ENCODE data around the gene LIMS2.

LIMS2 gene

GRCh38 chr2:127633556-127634065 lies 41.7 kb downstream of the LIMS2 start:
- DNase-seq (ENCODE audit: low spot score), result no peak

- no peak for DNase-seq (ENCODE audit: low spot score)
Observed at GRCh38 chr2:127632592-127633489, 42.5 kb downstream of the LIMS2 start.

- DNase-seq (ENCODE audit: low spot score), result no peak
Observed at GRCh38 chr2:127631997-127632581, 43.2 kb downstream of the LIMS2 start.

- DNase-seq (ENCODE audit: low spot score), result no peak
Observed at GRCh38 chr2:127631541-127631996, 43.8 kb downstream of the LIMS2 start.

- no peak for DNase-seq (ENCODE audit: low spot score)
Observed at GRCh38 chr2:127630864-127631540, 44.3 kb downstream of the LIMS2 start.

GRCh38 chr2:127630096-127630863 lies 45.0 kb downstream of the LIMS2 start:
- no peak for DNase-seq (ENCODE audit: low spot score)

GRCh38 chr2:127629637-127630036 lies 45.7 kb downstream of the LIMS2 start:
- no peak for DNase-seq (ENCODE audit: low spot score)

- no peak for DNase-seq (ENCODE audit: low spot score)
Observed at GRCh38 chr2:127628767-127629614, 46.3 kb downstream of the LIMS2 start.

GRCh38 chr2:127627740-127628571 lies 47.4 kb downstream of the LIMS2 start:
- no peak for DNase-seq (ENCODE audit: low spot score)

- no peak for DNase-seq (ENCODE audit: low spot score)
Observed at GRCh38 chr2:127626917-127627739, 48.2 kb downstream of the LIMS2 start.

GRCh38 chr2:127626175-127626574 lies 49.2 kb downstream of the LIMS2 start:
- DNase-seq (ENCODE audit: low spot score), result no peak

GRCh38 chr2:127625572-127625951 lies 49.8 kb downstream of the LIMS2 start:
- no peak for DNase-seq (ENCODE audit: low spot score)

- no peak for DNase-seq (ENCODE audit: low spot score)
Observed at GRCh38 chr2:127624756-127625571, 50.4 kb downstream of the LIMS2 start.

GRCh38 chr2:127624320-127624755 lies 51.0 kb downstream of the LIMS2 start:
- DNase-seq (ENCODE audit: low spot score), result no peak

GRCh38 chr2:127623388-127624319 lies 51.7 kb downstream of the LIMS2 start:
- DNase-seq (ENCODE audit: low spot score), result no peak

GRCh38 chr2:127622561-127623387 lies 52.6 kb downstream of the LIMS2 start:
- no peak for DNase-seq (ENCODE audit: low spot score)
